HepG2 (cell line): Measurements from ENCODE around the gene NRBP1. TPM values are rescaled to one million over a fixed set of nuclear protein-coding genes. Genes with fewer than 3 reads are reported as not detected.

Experiments
- CHD4 ChIP-seq: fragments of 200-600 bp; sonication (generic); IDR thresholded peaks from 2 replicates; pipeline ENCODE4 v1.7.0; 2017; ENCODE audit warnings: mild to moderate bottlenecking, low read length, borderline replicate concordance
- HOXA7 ChIP-seq: sonication (generic); formaldehyde crosslinking; IDR thresholded peaks from 2 replicates; pipeline ENCODE4 v1.8.1; 2022; ENCODE audit warnings: mild to moderate bottlenecking, missing genetic modification reagents, moderate library complexity
- IKZF1 ChIP-seq: fragments of 450-650 bp; IDR thresholded peaks from 2 replicates; pipeline ENCODE4 v1.7.1; 2016
- KMT2A ChIP-seq: sonication (generic); formaldehyde crosslinking; IDR thresholded peaks from 2 replicates; pipeline ENCODE4 v1.4.0; 2020; ENCODE audit warnings: missing genetic modification reagents
- MAF1 ChIP-seq: sonication (generic); formaldehyde crosslinking; IDR thresholded peaks from 2 replicates; pipeline ENCODE4 v1.5.0; 2020; ENCODE audit warnings: missing genetic modification reagents, borderline replicate concordance
- MED8 ChIP-seq: sonication (generic); formaldehyde crosslinking; IDR thresholded peaks from 2 replicates; pipeline ENCODE4 v1.8.1; 2023; ENCODE audit warnings: mild to moderate bottlenecking, missing genetic modification reagents; ENCODE audit not compliant: insufficient replicate concordance
- NFAT5 ChIP-seq: sonication (generic); formaldehyde crosslinking; IDR thresholded peaks from 2 replicates; pipeline ENCODE4 v1.4.0; 2020; ENCODE audit warnings: missing genetic modification reagents
- SKIL ChIP-seq: sonication (generic); formaldehyde crosslinking; IDR thresholded peaks from 2 replicates; pipeline ENCODE4 v1.8.0; 2022; ENCODE audit warnings: missing genetic modification reagents, mild to moderate bottlenecking, moderate library complexity, borderline replicate concordance
- THAP8 ChIP-seq: sonication (generic); formaldehyde crosslinking; IDR thresholded peaks from 2 replicates; pipeline ENCODE4 v1.5.1; 2020; ENCODE audit warnings: missing genetic modification reagents, mild to moderate bottlenecking, borderline replicate concordance
- THRA ChIP-seq: sonication (generic); formaldehyde crosslinking; IDR thresholded peaks from 2 replicates; pipeline ENCODE4 v1.4.0; 2020; ENCODE audit warnings: missing genetic modification reagents, borderline replicate concordance
- ZNF292 ChIP-seq: sonication (generic); formaldehyde crosslinking; IDR thresholded peaks from 2 replicates; pipeline ENCODE4 v1.8.1; 2022; ENCODE audit warnings: mild to moderate bottlenecking, low read depth, missing genetic modification reagents, borderline replicate concordance
- ZNF329 ChIP-seq: sonication (generic); formaldehyde crosslinking; IDR thresholded peaks from 2 replicates; pipeline ENCODE4 v1.9.0; 2021; ENCODE audit warnings: low read depth, mild to moderate bottlenecking, missing genetic modification reagents
- ZNF382 ChIP-seq: sonication (generic); formaldehyde crosslinking; IDR thresholded peaks from 2 replicates; pipeline ENCODE4 v1.5.0; 2020; ENCODE audit warnings: missing genetic modification reagents, mild to moderate bottlenecking, borderline replicate concordance
- ZNF430 ChIP-seq: sonication (generic); formaldehyde crosslinking; IDR thresholded peaks from 2 replicates; pipeline ENCODE4 v1.9.0; 2021; ENCODE audit warnings: mild to moderate bottlenecking, missing genetic modification reagents
- ZNF441 ChIP-seq: sonication (generic); formaldehyde crosslinking; IDR thresholded peaks from 2 replicates; pipeline ENCODE4 v1.7.0; 2021; ENCODE audit warnings: missing genetic modification reagents, borderline replicate concordance
- ZNF605 ChIP-seq: sonication (generic); formaldehyde crosslinking; IDR thresholded peaks from 2 replicates; pipeline ENCODE4 v1.8.0; 2022; ENCODE audit warnings: mild to moderate bottlenecking, missing genetic modification reagents
- ZNF720 ChIP-seq: sonication (generic); formaldehyde crosslinking; IDR thresholded peaks from 2 replicates; pipeline ENCODE4 v1.4.0; 2020; ENCODE audit warnings: missing genetic modification reagents
- ZNF784 ChIP-seq: sonication (generic); formaldehyde crosslinking; IDR thresholded peaks from 2 replicates; pipeline ENCODE4 v1.5.1; 2020; ENCODE audit warnings: missing genetic modification reagents, mild to moderate bottlenecking, borderline replicate concordance
- polyA plus RNA-seq, 8 experiments: library from polyadenylated mRNA; depleted of rRNA in 3 of 8; stranded (reverse) in 7 of 8; unstranded in 1 of 8; fragments of >200 nt; fragmentation: Illumina TruSeq in 4 of 8; extraction: Trizol in 4 of 8; gene quantifications; 2 replicates each; pipeline versions ENCODE4 v1.2.1 to v1.2.3, GENCODE V29; 2011 to 2016; ENCODE audit warnings: low read depth in 4 of 8, missing spikeins in 1 of 8, mixed read lengths in 1 of 8; ENCODE audit not compliant: insufficient read depth in 1 of 8
- total RNA-seq, 5 experiments: library from RNA; depleted of rRNA; stranded (reverse); fragments of >200 nt; fragmentation: Illumina TruSeq; extraction: Trizol; gene quantifications; 2 replicates each; pipeline ENCODE4 v1.2.3, GENCODE V29; 2016; ENCODE audit warnings: low read depth in 1 of 5

The NRBP1 gene
- total and polyA plus RNA-seq, 2 of the 13 experiments (the other 11 are each of a cell fraction or from before 2014, with no cell fraction given): 165 to 240 TPM

GRCh38 chr2:27489498-27490397, 61.3 kb downstream of the NRBP1 start, which contains the start of gene IFT172 (continued):
- TF ChIP-seq ZNF441 (CRISPR knock-in tag) (peak; percentile 89), HOXA7 (CRISPR knock-in tag) (no peak), ZNF784 (CRISPR knock-in tag) (no peak), ZNF605 (CRISPR knock-in tag) (peak; percentile 87), ZNF329 (CRISPR knock-in tag) (no peak), KMT2A (CRISPR knock-in tag) (peak; percentile 74; the same call in 1 of the 2 replicates), THAP8 (CRISPR knock-in tag) (no peak; the same call in 1 of the 2 replicates), THRA (CRISPR knock-in tag) (peak; percentile 20; the same call in 1 of the 2 replicates), MED8 (CRISPR knock-in tag) (no peak), ZNF720 (no peak), CHD4 (no peak), ZNF292 (CRISPR knock-in tag) (0 out of 2 replicates have a peak, but pooled peaks have one; percentile 16), ZNF382 (CRISPR knock-in tag) (no peak), NFAT5 (CRISPR knock-in tag) (no peak), MAF1 (no peak), ZNF430 (CRISPR knock-in tag) (no peak), SKIL (CRISPR knock-in tag) (no peak), IKZF1 (no peak)
